NB4 (cell line): ENCODE results near the gene DGKK.

Experiments used
- DNase-seq: peaks from one replicate; pipeline ENCODE4 v3.0.0; 2010; ENCODE audit warnings: low read depth
- H3K4me3 ChIP-seq: one replicate; pipeline ENCODE4 v1.5.1; 2011; ENCODE audit warnings: mild to moderate bottlenecking, low read depth, low read length, moderate library complexity
- MYC ChIP-seq: IDR thresholded peaks from 2 replicates; pipeline ENCODE4 v1.6.1; 2011; ENCODE audit warnings: low read depth, low read length
- POLR2A ChIP-seq: IDR thresholded peaks from 2 replicates; pipeline ENCODE4 v1.6.1; 2011; ENCODE audit warnings: mild to moderate bottlenecking; ENCODE audit not compliant: insufficient read length; ENCODE audit errors: extremely low read depth
- TF ChIP-seq, protein P1 (sequence below): IDR thresholded peaks from one replicate; pipeline ENCODE4 v1.5.1; 2012; ENCODE audit warnings: low read depth, low read length
- TF ChIP-seq, protein P2 (sequence below): IDR thresholded peaks from 2 replicates; pipeline ENCODE4 v1.6.1; 2011; ENCODE audit warnings: low read depth, low read length

Gene DGKK, protein sequence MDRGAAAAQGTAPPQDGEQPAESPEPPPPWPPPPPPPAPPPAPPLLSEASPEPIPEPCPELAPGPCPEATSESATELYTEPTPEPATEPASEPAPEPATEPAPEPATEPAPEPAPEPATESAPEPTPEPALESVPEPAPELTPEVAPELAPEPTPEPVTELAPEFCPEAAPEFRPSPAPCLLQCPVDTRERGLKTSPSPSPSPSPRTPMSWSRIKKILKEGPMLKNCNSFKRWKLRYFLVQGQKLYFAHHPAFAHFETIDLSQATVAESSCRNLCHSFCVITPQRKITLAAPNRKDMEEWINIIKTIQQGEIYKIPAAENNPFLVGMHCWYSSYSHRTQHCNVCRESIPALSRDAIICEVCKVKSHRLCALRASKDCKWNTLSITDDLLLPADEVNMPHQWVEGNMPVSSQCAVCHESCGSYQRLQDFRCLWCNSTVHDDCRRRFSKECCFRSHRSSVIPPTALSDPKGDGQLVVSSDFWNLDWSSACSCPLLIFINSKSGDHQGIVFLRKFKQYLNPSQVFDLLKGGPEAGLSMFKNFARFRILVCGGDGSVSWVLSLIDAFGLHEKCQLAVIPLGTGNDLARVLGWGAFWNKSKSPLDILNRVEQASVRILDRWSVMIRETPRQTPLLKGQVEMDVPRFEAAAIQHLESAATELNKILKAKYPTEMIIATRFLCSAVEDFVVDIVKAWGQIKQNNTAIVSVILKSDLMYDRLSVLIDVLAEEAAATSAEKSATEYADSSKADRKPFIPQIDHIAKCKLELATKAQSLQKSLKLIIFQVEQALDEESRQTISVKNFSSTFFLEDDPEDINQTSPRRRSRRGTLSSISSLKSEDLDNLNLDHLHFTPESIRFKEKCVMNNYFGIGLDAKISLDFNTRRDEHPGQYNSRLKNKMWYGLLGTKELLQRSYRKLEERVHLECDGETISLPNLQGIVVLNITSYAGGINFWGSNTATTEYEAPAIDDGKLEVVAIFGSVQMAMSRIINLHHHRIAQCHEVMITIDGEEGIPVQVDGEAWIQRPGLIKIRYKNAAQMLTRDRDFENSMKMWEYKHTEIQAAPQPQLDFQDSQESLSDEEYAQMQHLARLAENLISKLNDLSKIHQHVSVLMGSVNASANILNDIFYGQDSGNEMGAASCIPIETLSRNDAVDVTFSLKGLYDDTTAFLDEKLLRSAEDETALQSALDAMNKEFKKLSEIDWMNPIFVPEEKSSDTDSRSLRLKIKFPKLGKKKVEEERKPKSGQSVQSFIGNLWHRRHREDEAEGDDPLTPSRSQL

DNA sequence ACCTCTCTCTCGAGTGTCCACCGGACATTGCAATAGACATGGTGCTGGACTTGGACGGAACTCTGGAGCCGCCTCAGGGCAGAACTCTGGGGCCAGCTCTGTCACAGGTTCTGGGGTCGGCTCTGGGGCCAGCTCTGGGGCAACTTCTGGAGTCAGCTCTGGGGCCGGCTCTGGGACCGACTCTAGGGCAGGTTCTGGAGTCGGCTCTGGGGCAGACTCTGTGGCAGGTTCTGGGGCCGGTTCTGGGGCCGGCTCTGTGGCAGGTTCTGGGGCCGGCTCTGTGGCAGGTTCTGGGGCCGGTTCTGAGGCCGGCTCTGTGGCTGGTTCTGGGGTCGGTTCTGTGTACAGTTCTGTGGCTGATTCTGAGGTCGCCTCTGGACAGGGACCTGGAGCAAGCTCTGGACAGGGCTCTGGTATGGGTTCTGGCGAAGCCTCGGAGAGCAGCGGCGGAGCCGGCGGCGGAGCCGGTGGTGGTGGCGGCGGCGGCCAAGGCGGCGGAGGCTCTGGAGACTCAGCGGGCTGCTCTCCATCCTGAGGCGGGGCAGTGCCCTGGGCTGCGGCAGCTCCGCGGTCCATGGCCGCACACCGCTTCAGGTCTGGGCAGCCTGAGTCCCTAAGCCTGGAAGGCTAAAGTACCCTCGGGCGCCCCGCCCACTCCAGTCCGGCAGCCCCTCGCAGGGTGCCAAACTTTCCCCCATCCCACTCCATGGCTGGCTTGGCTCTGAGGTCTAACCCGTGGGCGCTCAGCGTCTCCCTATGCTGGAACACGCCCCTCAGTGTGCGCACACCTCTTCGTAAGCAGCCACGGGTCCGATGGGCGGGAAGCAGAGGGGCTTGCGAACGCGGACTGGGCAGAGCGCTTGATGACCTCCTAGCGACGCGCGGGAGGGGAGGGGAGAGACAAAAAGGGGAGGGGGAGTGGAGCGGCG lies at the start of gene DGKK:
TSS of gene DGKK (minus strand) at position 723 of the 929 bp plus-strand sequence. CDS start at position 576, 147 bp downstream.
- TF ChIP-seq, protein P1, sequence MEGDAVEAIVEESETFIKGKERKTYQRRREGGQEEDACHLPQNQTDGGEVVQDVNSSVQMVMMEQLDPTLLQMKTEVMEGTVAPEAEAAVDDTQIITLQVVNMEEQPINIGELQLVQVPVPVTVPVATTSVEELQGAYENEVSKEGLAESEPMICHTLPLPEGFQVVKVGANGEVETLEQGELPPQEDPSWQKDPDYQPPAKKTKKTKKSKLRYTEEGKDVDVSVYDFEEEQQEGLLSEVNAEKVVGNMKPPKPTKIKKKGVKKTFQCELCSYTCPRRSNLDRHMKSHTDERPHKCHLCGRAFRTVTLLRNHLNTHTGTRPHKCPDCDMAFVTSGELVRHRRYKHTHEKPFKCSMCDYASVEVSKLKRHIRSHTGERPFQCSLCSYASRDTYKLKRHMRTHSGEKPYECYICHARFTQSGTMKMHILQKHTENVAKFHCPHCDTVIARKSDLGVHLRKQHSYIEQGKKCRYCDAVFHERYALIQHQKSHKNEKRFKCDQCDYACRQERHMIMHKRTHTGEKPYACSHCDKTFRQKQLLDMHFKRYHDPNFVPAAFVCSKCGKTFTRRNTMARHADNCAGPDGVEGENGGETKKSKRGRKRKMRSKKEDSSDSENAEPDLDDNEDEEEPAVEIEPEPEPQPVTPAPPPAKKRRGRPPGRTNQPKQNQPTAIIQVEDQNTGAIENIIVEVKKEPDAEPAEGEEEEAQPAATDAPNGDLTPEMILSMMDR = no peak
- TF ChIP-seq POLR2A = no peak
- TF ChIP-seq, protein P2, sequence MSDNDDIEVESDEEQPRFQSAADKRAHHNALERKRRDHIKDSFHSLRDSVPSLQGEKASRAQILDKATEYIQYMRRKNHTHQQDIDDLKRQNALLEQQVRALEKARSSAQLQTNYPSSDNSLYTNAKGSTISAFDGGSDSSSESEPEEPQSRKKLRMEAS = no peak
- TF ChIP-seq MYC = no peak
- DNase-seq = no peak

DNA sequence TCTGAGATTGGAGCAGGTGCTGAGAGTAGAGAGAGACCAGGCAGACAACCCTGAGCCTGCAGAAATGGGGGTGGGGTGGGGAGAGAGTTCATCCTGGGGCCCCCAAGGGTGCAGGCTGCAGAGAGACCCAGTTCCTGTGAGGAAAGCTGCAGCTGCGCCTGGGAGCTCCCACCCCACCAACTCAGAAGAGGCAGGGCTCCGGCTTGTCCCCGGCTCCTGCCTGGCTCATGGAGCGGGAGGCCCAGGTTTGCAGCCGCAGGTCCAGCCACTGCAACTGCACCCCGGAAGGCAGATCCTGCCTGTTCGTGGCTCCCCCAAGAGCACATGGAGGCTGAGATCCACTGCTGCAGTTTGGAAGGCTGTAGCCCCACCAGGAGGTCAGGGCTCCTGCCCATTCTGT lies 44.2 kb upstream of the DGKK start:
- TF ChIP-seq POLR2A = no peak
- TF ChIP-seq, protein P2 = no peak
- no peak for TF ChIP-seq MYC
- TF ChIP-seq, protein P1 = no peak
- no peak for DNase-seq
- H3K4me3 ChIP-seq = no peak overlapping the region

More for the DNA sequence above, at the start of gene DGKK:
- H3K4me3 ChIP-seq = no peak within 1 kb of the TSS

DNA sequence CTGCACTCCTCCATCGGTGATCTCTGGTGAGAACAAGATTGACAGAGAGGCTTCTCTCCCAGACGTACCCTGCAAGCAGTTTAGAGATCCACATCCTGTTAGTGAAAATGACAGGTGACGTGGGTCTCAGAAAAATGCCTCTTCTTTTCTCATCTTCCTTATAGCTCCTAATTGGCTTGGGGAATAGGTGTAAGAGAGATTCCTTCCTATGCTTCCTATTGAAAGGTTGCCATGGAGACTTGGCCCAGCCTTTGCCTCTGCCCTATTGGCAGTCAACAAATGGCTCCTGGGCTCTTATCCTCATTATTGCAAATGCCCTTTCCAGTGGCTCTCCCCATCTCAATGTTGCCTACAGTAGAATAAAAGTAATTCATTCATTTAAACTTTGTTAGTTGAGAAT lies 26.5 kb upstream of the DGKK start:
- no peak for DNase-seq
- H3K4me3 ChIP-seq = no peak overlapping the region
- TF ChIP-seq, protein P2 = no peak
- TF ChIP-seq, protein P1 = no peak
- TF ChIP-seq POLR2A = no peak
- no peak for TF ChIP-seq MYC

DNA sequence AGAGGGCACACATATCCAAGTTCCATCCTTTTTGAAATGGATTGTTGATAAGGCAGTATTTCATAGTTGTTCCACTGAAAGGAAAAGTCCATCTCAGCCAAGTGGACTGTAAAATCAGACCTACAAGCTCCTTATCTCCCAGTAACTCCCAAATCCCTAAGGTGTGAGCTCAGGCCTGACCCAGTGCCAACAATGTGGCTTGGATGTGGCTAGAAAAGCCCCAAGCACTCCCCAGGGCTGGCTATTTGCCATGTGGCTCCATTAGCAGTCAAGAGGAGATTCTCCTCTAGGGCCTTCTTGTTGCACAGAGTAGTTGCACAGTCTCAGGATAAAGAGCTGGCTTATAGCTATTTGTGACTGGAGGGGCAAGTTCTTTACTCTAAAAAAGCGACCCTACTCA lies 25.0 kb upstream of the DGKK start:
- H3K4me3 ChIP-seq = no peak overlapping the region
- DNase-seq = no peak
- no peak for TF ChIP-seq MYC
- TF ChIP-seq, protein P2 = no peak

DNA sequence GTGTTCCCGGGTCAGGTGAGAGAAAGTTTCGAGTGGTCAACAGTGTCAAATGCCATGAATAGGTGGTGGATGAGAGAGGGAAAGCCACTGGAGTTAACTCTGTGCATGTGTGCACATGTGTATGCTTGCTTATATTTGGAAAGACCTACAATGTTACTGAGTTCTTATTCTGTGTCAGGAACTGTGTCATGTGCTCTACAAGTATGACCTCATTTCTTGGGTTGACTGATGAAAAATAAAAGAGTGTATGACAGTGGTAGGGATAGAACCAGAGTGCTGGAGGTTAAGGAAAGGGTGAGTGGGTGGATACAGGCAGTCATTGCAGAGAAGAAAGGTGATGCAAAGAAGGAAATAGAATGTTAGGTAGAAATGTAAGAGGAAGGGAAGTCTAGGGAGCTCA lies 22.1 kb upstream of the DGKK start:
- no peak overlapping the region for H3K4me3 ChIP-seq
- no peak for TF ChIP-seq MYC
- TF ChIP-seq, protein P1 = no peak
- TF ChIP-seq, protein P2 = no peak
- TF ChIP-seq POLR2A = no peak
- DNase-seq = no peak
